Kidney (tissue), 14 donors: ENCODE results near the gene ARHGAP26. TPM values are rescaled to one million over a fixed set of nuclear protein-coding genes. Genes with fewer than 3 reads are reported as not detected.
A peak's percentile ranks its signal among the peaks of the same experiment; 100 is the strongest.

Source experiments
- DNase-seq, 5 donors: peaks; one replicate each; pipeline ENCODE4 v3.0.0-alpha.2; 2013 to 2020
- FAIRE-seq: peaks from 2 replicates; lab custom pipeline; 2012; peaks lifted over from hg19 to GRCh38; lab: Jason Lieb, UNC
- H3K27ac ChIP-seq, 2 donors: one replicate each; pipeline ENCODE4 v1.7.0; 2013; ENCODE audit warnings: low read depth in 2 of 2, low read length in 2 of 2, inconsistent platforms in 1 of 2
- H3K27me3 ChIP-seq: one replicate; pipeline ENCODE4 v1.7.1; 2013; ENCODE audit warnings: low read length, inconsistent platforms; ENCODE audit not compliant: control insufficient read depth, insufficient read depth
- H3K36me3 ChIP-seq, 3 donors: one replicate each; pipeline versions ENCODE4 v1.7.0 to v1.7.1; 2013; ENCODE audit warnings: low read length in 3 of 3, control low read depth in 1 of 3, inconsistent platforms in 1 of 3; ENCODE audit not compliant: insufficient read depth in 3 of 3, control insufficient read depth in 2 of 3
- H3K4me1 ChIP-seq, 3 donors: one replicate each; pipeline versions ENCODE4 v1.7.0 to v1.7.1; 2013; ENCODE audit warnings: low read length in 3 of 3, inconsistent platforms in 1 of 3, low read depth in 1 of 3; ENCODE audit not compliant: control insufficient read depth in 2 of 3, insufficient read depth in 2 of 3
- H3K4me3 ChIP-seq, 3 donors: one replicate each; pipeline versions ENCODE4 v1.7.0 to v1.8.1; 2013; ENCODE audit warnings: low read length in 3 of 3, control low read depth in 1 of 3, inconsistent platforms in 1 of 3
- H3K9ac ChIP-seq, 3 donors: one replicate each; pipeline versions ENCODE4 v1.7.0 to v1.7.1; 2013; ENCODE audit warnings: low read length in 3 of 3, control low read depth in 1 of 3, inconsistent platforms in 1 of 3
- H3K9me3 ChIP-seq, 3 donors: one replicate each; pipeline versions ENCODE4 v1.7.0 to v1.7.1; 2013; ENCODE audit warnings: low read length in 3 of 3, control low read depth in 1 of 3, inconsistent platforms in 1 of 3; ENCODE audit not compliant: control insufficient read depth in 2 of 3, insufficient read depth in 1 of 3
- CTCF ChIP-seq: IDR thresholded peaks from 3 replicates; pipeline ENCODE4 v1.5.1; 2012; ENCODE audit warnings: mild to moderate bottlenecking, moderate library complexity, borderline replicate concordance; ENCODE audit not compliant: insufficient read depth; ENCODE audit errors: extremely low read depth
- intact Hi-C: fragments of 100-400 bp; cut with DNase I; formaldehyde crosslinking; loops from one replicate; pipeline ENCODE4 v1.11.1; 2022
- polyA plus RNA-seq: library from polyadenylated mRNA; stranded (reverse); fragments of 350-450 nt; fragmentation: Illumina TruSeq; extraction: RNeasy Lipid Tissue Mini Kit (QIAGEN cat#74804); gene quantifications from one replicate; pipeline ENCODE4 v1.2.3, GENCODE V29; 2014; ENCODE audit warnings: low read depth, low replicate concordance; ENCODE audit not compliant: insufficient read depth
- total RNA-seq: library from RNA; stranded (reverse); fragmentation: NEBNext Ultra II Directional; extraction: Animal tissue kit (Norgen Biotek cat#: 25700); gene quantifications from one replicate; pipeline ENCODE4 v1.2.1, GENCODE V29; 2021
- donor health status: control.
- donor health status: control.
- donor health status: control.
- donor health status: control.
- donor health status: control.
- donor health status: DM: yes; HTN: yes; CAD: no.
- donor health status: Normal renal cell carcinoma (clear cell type).

Gene ARHGAP26
- total and polyA plus RNA-seq, 2 donors from 2014 or later = 2.5 to 85.7 TPM

DNA sequence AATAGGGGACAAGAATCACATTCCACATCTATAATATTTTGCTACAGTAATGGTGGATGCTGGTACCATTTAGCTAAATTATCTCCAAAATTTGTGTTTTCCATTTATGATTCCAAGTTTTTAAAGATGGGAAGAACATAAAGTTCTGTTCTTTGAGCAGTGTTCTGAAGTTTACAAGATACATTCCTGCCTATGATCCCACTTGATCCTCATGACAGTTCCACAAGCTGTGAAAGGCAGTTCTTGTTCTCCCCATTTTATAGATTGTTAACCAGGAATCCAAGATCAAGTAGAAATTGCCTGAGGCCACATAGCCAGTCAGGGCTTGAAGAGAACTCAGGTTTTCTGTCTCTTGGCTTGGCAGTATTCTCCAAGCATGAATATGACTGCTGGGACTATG, 376.0 kb downstream of the ARHGAP26 start:
- no peak overlapping the region for H3K9ac ChIP-seq
- H3K36me3 ChIP-seq = peaks cover 0 to 7% (median 0%) of the 10 kb centered on the region in 3 donors
- DNase-seq = no peak
- no peak for FAIRE-seq
- TF ChIP-seq CTCF = no peak
- no peak overlapping the region for H3K27ac ChIP-seq
- H3K27me3 ChIP-seq = no peaks in the 10 kb centered on the region
- no peak overlapping the region for H3K4me3 ChIP-seq
- H3K9me3 ChIP-seq = no peaks in the 10 kb centered on the region
- intact Hi-C loops = no loop called here
- peaks cover 0 to 31% (median 11%) of the 10 kb centered on the region in 3 donors for H3K4me1 ChIP-seq

- Histone ChIP-seq H3K9ac (no peak overlapping the region), H3K27me3 (no peaks in the 10 kb centered on the region), H3K9me3 (no peaks in the 10 kb centered on the region), H3K27ac (peak overlapping the region; percentile 20 to 23), H3K4me3 (no peak overlapping the region), H3K4me1 (peaks cover 0 to 31% (median 11%) of the 10 kb centered on the region in 3 donors), H3K36me3 (peaks cover 0 to 7% (median 0%) of the 10 kb centered on the region in 3 donors)
- intact Hi-C loops = no loop called here
- DNase-seq = no peak
- TF ChIP-seq CTCF = no peak
- no peak for FAIRE-seq
These were observed 377.2 kb downstream of the ARHGAP26 start for GRCh38 chr5:143147383-143147782.

GRCh38 chr5:143147902-143148301, 377.7 kb downstream of the ARHGAP26 start:
- Histone ChIP-seq H3K9me3 (no peaks in the 10 kb centered on the region), H3K4me1 (peaks cover 0 to 31% (median 11%) of the 10 kb centered on the region in 3 donors), H3K36me3 (peaks cover 0 to 7% (median 0%) of the 10 kb centered on the region in 3 donors), H3K9ac (no peak overlapping the region), H3K27me3 (no peaks in the 10 kb centered on the region), H3K4me3 (no peak overlapping the region), H3K27ac (peak overlapping the region; percentile 54 to 59)
- FAIRE-seq (no peak), DNase-seq (peak in 3 of 5 donors; percentile 56 to 93 (median 83))
- no peak for TF ChIP-seq CTCF
- intact Hi-C loops = no loop called here

GRCh38 chr5:143148771-143149170, 378.6 kb downstream of the ARHGAP26 start:
- intact Hi-C loops = no loop called here
- no peaks in the 10 kb centered on the region for H3K9me3 ChIP-seq
- no peak overlapping the region for H3K9ac ChIP-seq
- peaks cover 0 to 7% (median 0%) of the 10 kb centered on the region in 3 donors for H3K36me3 ChIP-seq
- peaks cover 0 to 31% (median 11%) of the 10 kb centered on the region in 3 donors for H3K4me1 ChIP-seq
- no peaks in the 10 kb centered on the region for H3K27me3 ChIP-seq
- TF ChIP-seq CTCF = no peak
- DNase-seq (no peak), FAIRE-seq (no peak)
- peak overlapping the region; percentile 54 to 59 for H3K27ac ChIP-seq
- H3K4me3 ChIP-seq = no peak overlapping the region
